ENCODE data around the gene KANSL1. TPM values are rescaled to one million over a fixed set of nuclear protein-coding genes. Genes with fewer than 3 reads are reported as not detected.
"Not testable (repeated sequence)": the region's sequence is repeated elsewhere in the genome, so short reads cannot be mapped to it uniquely, and the experiment has no call there.

KANSL1 gene
- total RNA-seq, 2 donors from 2014 or later, result 83.6 to 170 TPM

GRCh38 chr17:46009681-46010596 lies 183.3 kb downstream of the KANSL1 start:
- no peaks in the 10 kb centered on the region for H3K27me3 Mint-ChIP-seq
- no peaks in the 10 kb centered on the region for H3K36me3 Mint-ChIP-seq (ENCODE audit: low read depth)
- H3K9me3 Mint-ChIP-seq, result no peaks in the 10 kb centered on the region
- no peaks in the 10 kb centered on the region for H3K4me1 Mint-ChIP-seq
- no peak overlapping the region for H3K27ac Mint-ChIP-seq
- no peak overlapping the region for H3K4me3 Mint-ChIP-seq
- ATAC-seq (replicated peaks), result no peak

- no peaks in the 10 kb centered on the region for H3K4me1 Mint-ChIP-seq
- H3K27me3 Mint-ChIP-seq, result no peaks in the 10 kb centered on the region
- no peak overlapping the region for H3K27ac Mint-ChIP-seq
- ATAC-seq (replicated peaks), result no peak
- no peak overlapping the region for H3K4me3 Mint-ChIP-seq
- no peaks in the 10 kb centered on the region for H3K9me3 Mint-ChIP-seq
- no peaks in the 10 kb centered on the region for H3K36me3 Mint-ChIP-seq (ENCODE audit: low read depth)
Observed at GRCh38 chr17:46008591-46008990, 184.6 kb downstream of the KANSL1 start.

GRCh38 chr17:46007461-46007965 lies 185.7 kb downstream of the KANSL1 start:
- Mint-ChIP-seq H3K9me3 (no peaks in the 10 kb centered on the region), H3K27me3 (no peaks in the 10 kb centered on the region), H3K36me3 (ENCODE audit: low read depth) (no peaks in the 10 kb centered on the region), H3K27ac (no peak overlapping the region), H3K4me1 (no peaks in the 10 kb centered on the region), H3K4me3 (no peak overlapping the region)
- no peak for ATAC-seq (replicated peaks)

GRCh38 chr17:46006082-46006481 lies 187.1 kb downstream of the KANSL1 start:
- H3K4me1 Mint-ChIP-seq; H3K4me3 Mint-ChIP-seq; ATAC-seq (replicated peaks); H3K27ac Mint-ChIP-seq; H3K36me3 Mint-ChIP-seq (ENCODE audit: low read depth); H3K27me3 Mint-ChIP-seq; H3K9me3 Mint-ChIP-seq: not testable (repeated sequence)

- no peak overlapping the region for H3K27ac Mint-ChIP-seq
- no peak overlapping the region for H3K4me3 Mint-ChIP-seq
- no peaks in the 10 kb centered on the region for H3K9me3 Mint-ChIP-seq
- H3K36me3 Mint-ChIP-seq (ENCODE audit: low read depth), result no peaks in the 10 kb centered on the region
- no peaks in the 10 kb centered on the region for H3K27me3 Mint-ChIP-seq
- H3K4me1 Mint-ChIP-seq, result no peaks in the 10 kb centered on the region
- ATAC-seq (replicated peaks), result no peak
Observed at GRCh38 chr17:46003907-46004748, 189.1 kb downstream of the KANSL1 start.

- no peaks in the 10 kb centered on the region for H3K4me1 Mint-ChIP-seq
Observed at GRCh38 chr17:46002973-46003316, 190.3 kb downstream of the KANSL1 start.

GRCh38 chr17:46002311-46002972 lies 190.8 kb downstream of the KANSL1 start:
- no peak overlapping the region for H3K27ac Mint-ChIP-seq
- ATAC-seq (replicated peaks), result peak; percentile 93
- H3K36me3 Mint-ChIP-seq (ENCODE audit: low read depth), result no peaks in the 10 kb centered on the region
- H3K27me3 Mint-ChIP-seq, result no peaks in the 10 kb centered on the region
- H3K4me1 Mint-ChIP-seq, result no peaks in the 10 kb centered on the region
- no peak overlapping the region for H3K4me3 Mint-ChIP-seq
- H3K9me3 Mint-ChIP-seq, result no peaks in the 10 kb centered on the region

More at GRCh38 chr17:46002973-46003316, 190.3 kb downstream of the KANSL1 start:
- Mint-ChIP-seq H3K36me3 (ENCODE audit: low read depth) (no peaks in the 10 kb centered on the region), H3K4me3 (no peak overlapping the region), H3K27me3 (no peaks in the 10 kb centered on the region), H3K27ac (no peak overlapping the region), H3K9me3 (no peaks in the 10 kb centered on the region)
- no peak for ATAC-seq (replicated peaks)

GRCh38 chr17:46001390-46002310 lies 191.6 kb downstream of the KANSL1 start:
- no peaks in the 10 kb centered on the region for H3K27me3 Mint-ChIP-seq
- H3K27ac Mint-ChIP-seq, result peak overlapping the region; percentile 2
- no peaks in the 10 kb centered on the region for H3K36me3 Mint-ChIP-seq (ENCODE audit: low read depth)
- no peaks in the 10 kb centered on the region for H3K9me3 Mint-ChIP-seq
- no peak overlapping the region for H3K4me3 Mint-ChIP-seq
- no peak for ATAC-seq (replicated peaks)
- no peaks in the 10 kb centered on the region for H3K4me1 Mint-ChIP-seq

- Mint-ChIP-seq H3K36me3 (ENCODE audit: low read depth) (no peaks in the 10 kb centered on the region), H3K27ac (peak overlapping the region; percentile 25), H3K9me3 (no peaks in the 10 kb centered on the region), H3K4me1 (no peaks in the 10 kb centered on the region), H3K4me3 (no peak overlapping the region), H3K27me3 (no peaks in the 10 kb centered on the region)
- no peak for ATAC-seq (replicated peaks)
Observed at GRCh38 chr17:46000757-46001156, 192.5 kb downstream of the KANSL1 start.

GRCh38 chr17:46000292-46000691 lies 192.9 kb downstream of the KANSL1 start:
- H3K36me3 Mint-ChIP-seq (ENCODE audit: low read depth), result no peaks in the 10 kb centered on the region
- no peak overlapping the region for H3K4me3 Mint-ChIP-seq
- ATAC-seq (replicated peaks), result no peak
- no peaks in the 10 kb centered on the region for H3K9me3 Mint-ChIP-seq
- H3K27ac Mint-ChIP-seq, result no peak overlapping the region
- H3K4me1 Mint-ChIP-seq, result no peaks in the 10 kb centered on the region
- no peaks in the 10 kb centered on the region for H3K27me3 Mint-ChIP-seq

GRCh38 chr17:45999900-46000290 lies 193.3 kb downstream of the KANSL1 start:
- Mint-ChIP-seq H3K27me3 (no peaks in the 10 kb centered on the region), H3K27ac (no peak overlapping the region), H3K9me3 (no peaks in the 10 kb centered on the region), H3K4me3 (no peak overlapping the region), H3K4me1 (no peaks in the 10 kb centered on the region), H3K36me3 (ENCODE audit: low read depth) (no peaks in the 10 kb centered on the region)
- no peak for ATAC-seq (replicated peaks)

GRCh38 chr17:45998987-45999899 lies 194.0 kb downstream of the KANSL1 start, which contains the start of gene STH:
TSS of gene STH (plus strand) at chr17:45999250. CDS start at chr17:45999280, 30 bp downstream.
- Mint-ChIP-seq H3K4me3 (no peak within 1 kb of the TSS), H3K27ac (no peak within 1 kb of the TSS), H3K36me3 (ENCODE audit: low read depth) (no peaks in the 10 kb centered on the region), H3K27me3 (no peaks in the 10 kb centered on the region), H3K4me1 (no peaks in the 10 kb centered on the region), H3K9me3 (no peaks in the 10 kb centered on the region)
- ATAC-seq (replicated peaks), result no peak

GRCh38 chr17:45997624-45998023 lies 195.6 kb downstream of the KANSL1 start:
- Mint-ChIP-seq H3K27me3 (no peaks in the 10 kb centered on the region), H3K4me3 (no peak overlapping the region), H3K4me1 (no peaks in the 10 kb centered on the region), H3K36me3 (ENCODE audit: low read depth) (no peaks in the 10 kb centered on the region), H3K27ac (no peak overlapping the region), H3K9me3 (no peaks in the 10 kb centered on the region)
- no peak for ATAC-seq (replicated peaks)
